ENCODE measurements around the gene FOXA1.

GRCh38 chr14:37642125-37642524 lies 47.1 kb upstream of the FOXA1 start:
- TF ChIP-seq CTCF (IDR thresholded peaks at IDR 0.05) (no peak), POLR2A (IDR thresholded peaks at IDR 0.05) (no peak), EP300 (IDR thresholded peaks at IDR 0.05) (no peak)
